ENCODE measurements around the gene TRIM62.

The TRIM62 gene

GRCh38 chr1:33153650-33154049, 28.2 kb downstream of the TRIM62 start:
- H3K79me2 ChIP-seq (ENCODE audit: insufficient read depth, low read length) = no peaks in the 10 kb centered on the region
- H3K27ac ChIP-seq (ENCODE audit: low read depth, low read length) = no peak overlapping the region
- H4K20me1 ChIP-seq (ENCODE audit: low read depth, low read length) = no peaks in the 10 kb centered on the region
- no peak overlapping the region for H2AFZ ChIP-seq (ENCODE audit: low read depth, low read length, severe bottlenecking)
- H3K4me2 ChIP-seq (ENCODE audit: low read depth, low read length, poor library complexity, severe bottlenecking) = no peak overlapping the region
- no peak overlapping the region for H3K9ac ChIP-seq (ENCODE audit: low read length)
- TF ChIP-seq CTCF (IDR thresholded peaks at IDR 0.05; ENCODE audit: insufficient read depth, low read length, poor library complexity, severe bottlenecking) (no peak), EZH2phosphoT487 (conservative IDR thresholded peaks at IDR 0.05; ENCODE audit: low read length) (no peak)
- no peaks in the 10 kb centered on the region for H3K27me3 ChIP-seq (ENCODE audit: low read length)
- no peaks in the 10 kb centered on the region for H3F3A ChIP-seq (ENCODE audit: insufficient read depth)
- H3K9me3 ChIP-seq (ENCODE audit: insufficient read depth, low read length) = no peaks in the 10 kb centered on the region
- H3K36me3 ChIP-seq (ENCODE audit: low read length) = no peaks in the 10 kb centered on the region
- no peaks in the 10 kb centered on the region for H3K9me2 ChIP-seq (replicated peaks; ENCODE audit: insufficient read depth, low read length)
- H3K4me3 ChIP-seq (ENCODE audit: insufficient read depth, low read length, poor library complexity, severe bottlenecking) = no peak overlapping the region

- no peaks in the 10 kb centered on the region for H3K9me3 ChIP-seq (ENCODE audit: insufficient read depth, low read length)
- no peaks in the 10 kb centered on the region for H4K20me1 ChIP-seq (ENCODE audit: low read depth, low read length)
- no peak overlapping the region for H3K4me3 ChIP-seq (ENCODE audit: insufficient read depth, low read length, poor library complexity, severe bottlenecking)
- H3K27ac ChIP-seq (ENCODE audit: low read depth, low read length) = no peak overlapping the region
- H3K36me3 ChIP-seq (ENCODE audit: low read length) = no peaks in the 10 kb centered on the region
- TF ChIP-seq EZH2phosphoT487 (conservative IDR thresholded peaks at IDR 0.05; ENCODE audit: low read length) = no peak
- no peak for TF ChIP-seq CTCF (IDR thresholded peaks at IDR 0.05; ENCODE audit: insufficient read depth, low read length, poor library complexity, severe bottlenecking)
- H3K9me2 ChIP-seq (replicated peaks; ENCODE audit: insufficient read depth, low read length) = no peaks in the 10 kb centered on the region
- no peaks in the 10 kb centered on the region for H3K79me2 ChIP-seq (ENCODE audit: insufficient read depth, low read length)
- H3K27me3 ChIP-seq (ENCODE audit: low read length) = no peaks in the 10 kb centered on the region
- no peak overlapping the region for H3K9ac ChIP-seq (ENCODE audit: low read length)
- no peak overlapping the region for H3K4me2 ChIP-seq (ENCODE audit: low read depth, low read length, poor library complexity, severe bottlenecking)
- no peak overlapping the region for H2AFZ ChIP-seq (ENCODE audit: low read depth, low read length, severe bottlenecking)
- H3F3A ChIP-seq (ENCODE audit: insufficient read depth) = no peaks in the 10 kb centered on the region
These were observed 29.0 kb downstream of the TRIM62 start for GRCh38 chr1:33152685-33153432.

- Histone ChIP-seq H3F3A (ENCODE audit: insufficient read depth) (no peaks in the 10 kb centered on the region), H3K9me2 (replicated peaks; ENCODE audit: insufficient read depth, low read length) (no peaks in the 10 kb centered on the region), H3K4me3 (ENCODE audit: insufficient read depth, low read length, poor library complexity, severe bottlenecking) (no peak overlapping the region), H3K27ac (ENCODE audit: low read depth, low read length) (no peak overlapping the region), H3K27me3 (ENCODE audit: low read length) (no peaks in the 10 kb centered on the region), H3K36me3 (ENCODE audit: low read length) (no peaks in the 10 kb centered on the region), H4K20me1 (ENCODE audit: low read depth, low read length) (no peaks in the 10 kb centered on the region), H3K9me3 (ENCODE audit: insufficient read depth, low read length) (no peaks in the 10 kb centered on the region), H2AFZ (ENCODE audit: low read depth, low read length, severe bottlenecking) (no peak overlapping the region), H3K4me2 (ENCODE audit: low read depth, low read length, poor library complexity, severe bottlenecking) (no peak overlapping the region), H3K79me2 (ENCODE audit: insufficient read depth, low read length) (no peaks in the 10 kb centered on the region), H3K9ac (ENCODE audit: low read length) (no peak overlapping the region)
- TF ChIP-seq EZH2phosphoT487 (conservative IDR thresholded peaks at IDR 0.05; ENCODE audit: low read length) = no peak
- no peak for TF ChIP-seq CTCF (IDR thresholded peaks at IDR 0.05; ENCODE audit: insufficient read depth, low read length, poor library complexity, severe bottlenecking)
These were observed 30.7 kb downstream of the TRIM62 start for GRCh38 chr1:33151116-33151515.
